Activated CD4-positive, alpha-beta T cell treated with anti-CD3 and anti-CD28 coated beads, Interleukin-2, amount 10 ng/mL, durations not matched to agents 7 days and 5 days (primary cell): ENCODE measurements around the gene CDHR1. TPM values are rescaled to one million over a fixed set of nuclear protein-coding genes. Genes with fewer than 3 reads are reported as not detected.
"Not testable (repeated sequence)": the region's sequence is repeated elsewhere in the genome, so short reads cannot be mapped to it uniquely, and the experiment has no call there.

Experiments used
- CTCF ChIA-PET: fragments of 350-600 bp; sonication (Branson Sonifier 250); formaldehyde crosslinking; loops from one replicate; lab custom pipeline; 2021; ENCODE audit warnings: antibody characterized with exemption; lab: Charles Lee
- POLR2A ChIA-PET: fragments of 350-600 bp; sonication (Branson Sonifier 250); formaldehyde crosslinking; loops from one replicate; lab custom pipeline; 2021; ENCODE audit warnings: antibody characterized with exemption; lab: Charles Lee
- DNase-seq: peaks from one replicate; pipeline ENCODE4 v3.0.0-alpha.2; 2020
- H3K27ac Mint-ChIP-seq: one replicate; pipeline ENCODE4 v1.8.0; 2021; ENCODE audit warnings: mild to moderate bottlenecking, moderate library complexity, mixed read lengths
- H3K27me3 Mint-ChIP-seq: one replicate; pipeline ENCODE4 v1.8.0; 2021; ENCODE audit warnings: mixed read lengths
- H3K36me3 Mint-ChIP-seq: one replicate; pipeline ENCODE4 v1.8.0; 2021; ENCODE audit warnings: low read depth, mixed read lengths
- H3K4me1 Mint-ChIP-seq: one replicate; pipeline ENCODE4 v1.8.0; 2021; ENCODE audit warnings: mixed read lengths
- H3K4me3 Mint-ChIP-seq: one replicate; pipeline ENCODE4 v1.8.0; 2021; ENCODE audit warnings: mild to moderate bottlenecking, moderate library complexity, mixed read lengths
- H3K9me3 Mint-ChIP-seq: one replicate; pipeline ENCODE4 v1.8.0; 2021; ENCODE audit warnings: mixed read lengths
- total RNA-seq, 2 experiments: library from RNA; stranded (reverse); gene quantifications; one replicate each; pipeline ENCODE4 v1.2.3, GENCODE V29; 2021

Gene CDHR1
- total RNA-seq, 2 experiments from 2014 or later, result 0.07 TPM; not detected in 1

GRCh38 chr10:84177541-84178141, 16.7 kb upstream of the CDHR1 start:
- H3K4me1 Mint-ChIP-seq, result no peaks in the 10 kb centered on the region
- POLR2A ChIA-PET, result interaction anchor here (0.7 to 1.0 kb wide), 2 partner anchors 20 to 58 kb away, joined by 3 read pairs; no protein-coding TSS in a partner anchor
- H3K27me3 Mint-ChIP-seq, result no peaks in the 10 kb centered on the region
- H3K9me3 Mint-ChIP-seq, result no peaks in the 10 kb centered on the region
- no peak overlapping the region for H3K27ac Mint-ChIP-seq
- peak; percentile 74 for DNase-seq
- no peaks in the 10 kb centered on the region for H3K36me3 Mint-ChIP-seq
- CTCF ChIA-PET, result interaction anchor here (1.0 to 1.6 kb wide), 3 partner anchors 11 to 39 kb away, joined by 3 to 5 read pairs (median 3); no protein-coding TSS in a partner anchor
- H3K4me3 Mint-ChIP-seq, result no peak overlapping the region

- H3K27me3 Mint-ChIP-seq, result no peaks in the 10 kb centered on the region
- DNase-seq, result no peak
- no peak overlapping the region for H3K27ac Mint-ChIP-seq
- H3K4me1 Mint-ChIP-seq, result no peaks in the 10 kb centered on the region
- no peak overlapping the region for H3K4me3 Mint-ChIP-seq
- ChIA-PET CTCF (interaction anchor here (1.0 to 1.6 kb wide), 3 partner anchors 11 to 40 kb away, joined by 3 to 5 read pairs (median 3); no protein-coding TSS in a partner anchor), POLR2A (interaction anchor here (1.0 kb wide), 1 partner anchor 21 kb away, joined by 3 read pairs; no protein-coding TSS in a partner anchor)
- H3K36me3 Mint-ChIP-seq, result no peaks in the 10 kb centered on the region
- H3K9me3 Mint-ChIP-seq, result no peaks in the 10 kb centered on the region
Measured at GRCh38 chr10:84178160-84178609, 16.2 kb upstream of the CDHR1 start.

GRCh38 chr10:84179059-84179710, 15.2 kb upstream of the CDHR1 start:
- peak; percentile 31 for DNase-seq
- no peaks in the 10 kb centered on the region for H3K9me3 Mint-ChIP-seq
- POLR2A ChIA-PET, result interaction anchor here (0.6 kb wide), 1 partner anchor 8 kb away, joined by 3 read pairs; no protein-coding TSS in a partner anchor

GRCh38 chr10:84180386-84180785, 14.0 kb upstream of the CDHR1 start:
- H3K27me3 Mint-ChIP-seq, H3K4me3 Mint-ChIP-seq, CTCF ChIA-PET, H3K27ac Mint-ChIP-seq, H3K9me3 Mint-ChIP-seq, POLR2A ChIA-PET, DNase-seq, H3K4me1 Mint-ChIP-seq, H3K36me3 Mint-ChIP-seq: not testable (repeated sequence)

More at GRCh38 chr10:84179059-84179710, 15.2 kb upstream of the CDHR1 start:
- Mint-ChIP-seq H3K4me1 (no peaks in the 10 kb centered on the region), H3K27me3 (no peaks in the 10 kb centered on the region), H3K27ac (no peak overlapping the region), H3K4me3 (no peak overlapping the region), H3K36me3 (no peaks in the 10 kb centered on the region)
- CTCF ChIA-PET, result no interaction called here

- no peaks in the 10 kb centered on the region for H3K36me3 Mint-ChIP-seq
- H3K4me3 Mint-ChIP-seq, result no peak overlapping the region
- H3K4me1 Mint-ChIP-seq, result peaks cover 7% of the 10 kb centered on the region
- H3K27me3 Mint-ChIP-seq, result no peaks in the 10 kb centered on the region
- CTCF ChIA-PET, result interaction anchor here (1.3 to 1.5 kb wide), 2 partner anchors 14 to 33 kb away, joined by 4 read pairs; no protein-coding TSS in a partner anchor
- H3K9me3 Mint-ChIP-seq, result no peaks in the 10 kb centered on the region
- H3K27ac Mint-ChIP-seq, result no peak overlapping the region
- POLR2A ChIA-PET, result interaction anchor here (0.5 kb wide), 1 partner anchor 111 kb away, joined by 3 read pairs; no protein-coding TSS in a partner anchor
- DNase-seq, result no peak
Measured at GRCh38 chr10:84181631-84182030, 12.7 kb upstream of the CDHR1 start.

- H3K9me3 Mint-ChIP-seq, result no peaks in the 10 kb centered on the region
- H3K4me1 Mint-ChIP-seq, result peaks cover 7% of the 10 kb centered on the region
- no peak overlapping the region for H3K4me3 Mint-ChIP-seq
- ChIA-PET CTCF (no interaction called here), POLR2A (no interaction called here)
- H3K27ac Mint-ChIP-seq, result peak overlapping the region; percentile 43
- no peaks in the 10 kb centered on the region for H3K27me3 Mint-ChIP-seq
- no peak for DNase-seq
- H3K36me3 Mint-ChIP-seq, result no peaks in the 10 kb centered on the region
Measured at GRCh38 chr10:84184517-84184916, 9.8 kb upstream of the CDHR1 start.

GRCh38 chr10:84185526-84186175, 8.7 kb upstream of the CDHR1 start:
- Mint-ChIP-seq H3K9me3 (no peaks in the 10 kb centered on the region), H3K4me1 (peaks cover 11% of the 10 kb centered on the region), H3K36me3 (no peaks in the 10 kb centered on the region), H3K27ac (no peak overlapping the region), H3K4me3 (no peak overlapping the region), H3K27me3 (no peaks in the 10 kb centered on the region)
- ChIA-PET CTCF (no interaction called here), POLR2A (no interaction called here)
- no peak for DNase-seq

- no peak overlapping the region for H3K27ac Mint-ChIP-seq
- H3K4me3 Mint-ChIP-seq, result no peak overlapping the region
- POLR2A ChIA-PET, result no interaction called here
Measured at GRCh38 chr10:84188815-84189214, 5.5 kb upstream of the CDHR1 start.

GRCh38 chr10:84190621-84191020, 3.7 kb upstream of the CDHR1 start:
- H3K27me3 Mint-ChIP-seq, result peaks cover 27% of the 10 kb centered on the region
- no peak for DNase-seq
- peaks cover 14% of the 10 kb centered on the region for H3K4me1 Mint-ChIP-seq
- H3K36me3 Mint-ChIP-seq, result no peaks in the 10 kb centered on the region
- no peak overlapping the region for H3K4me3 Mint-ChIP-seq
- POLR2A ChIA-PET, result no interaction called here
- CTCF ChIA-PET, result no interaction called here
- H3K9me3 Mint-ChIP-seq, result no peaks in the 10 kb centered on the region
- no peak overlapping the region for H3K27ac Mint-ChIP-seq

More at GRCh38 chr10:84188815-84189214, 5.5 kb upstream of the CDHR1 start:
- peaks cover 20% of the 10 kb centered on the region for H3K4me1 Mint-ChIP-seq
- CTCF ChIA-PET, result no interaction called here
- peaks cover 15% of the 10 kb centered on the region for H3K27me3 Mint-ChIP-seq
- no peak for DNase-seq
- H3K9me3 Mint-ChIP-seq, result no peaks in the 10 kb centered on the region
- no peaks in the 10 kb centered on the region for H3K36me3 Mint-ChIP-seq

- CTCF ChIA-PET, result no interaction called here
- Mint-ChIP-seq H3K36me3 (no peaks in the 10 kb centered on the region), H3K4me3 (no peak overlapping the region), H3K27me3 (peaks cover 32% of the 10 kb centered on the region), H3K27ac (no peak overlapping the region), H3K4me1 (peaks cover 14% of the 10 kb centered on the region), H3K9me3 (no peaks in the 10 kb centered on the region)
- peak; percentile 47 for DNase-seq
- POLR2A ChIA-PET, result no interaction called here
Measured at GRCh38 chr10:84191106-84191505, 3.2 kb upstream of the CDHR1 start.

GRCh38 chr10:84193327-84193726, 1.0 kb upstream of the CDHR1 start:
- Mint-ChIP-seq H3K4me1 (peaks cover 14% of the 10 kb centered on the region), H3K27ac (no peak overlapping the region), H3K36me3 (no peaks in the 10 kb centered on the region), H3K9me3 (no peaks in the 10 kb centered on the region), H3K4me3 (no peak overlapping the region), H3K27me3 (peaks cover 43% of the 10 kb centered on the region)
- no peak for DNase-seq
- ChIA-PET POLR2A (no interaction called here), CTCF (interaction anchor here (1.0 to 1.4 kb wide), 3 partner anchors 11 to 30 kb away, joined by 3 to 6 read pairs (median 5); no protein-coding TSS in a partner anchor)

GRCh38 chr10:84193846-84194423, 402 bp upstream of the CDHR1 start:
- Mint-ChIP-seq H3K4me1 (peaks cover 14% of the 10 kb centered on the region), H3K27me3 (peaks cover 44% of the 10 kb centered on the region), H3K27ac (no peak overlapping the region), H3K36me3 (no peaks in the 10 kb centered on the region), H3K4me3 (no peak overlapping the region), H3K9me3 (no peaks in the 10 kb centered on the region)
- ChIA-PET CTCF (interaction anchor here (1.2 to 1.4 kb wide), 2 partner anchors 11 to 24 kb away, joined by 3 to 6 read pairs; no protein-coding TSS in a partner anchor), POLR2A (no interaction called here)
- no peak for DNase-seq
